ENCODE measurements around the gene TEAD2.

- TF ChIP-seq EZH2 (IDR thresholded peaks at IDR 0.05; ENCODE audit: borderline replicate concordance, low read depth, low read length, poor library complexity, severe bottlenecking), result no peak
- no peak for TF ChIP-seq CTCF (conservative IDR thresholded peaks at IDR 0.05; ENCODE audit: low read depth, low read length)
Measured at GRCh38 chr19:49409441-49410029, 47.3 kb upstream of the TEAD2 start.
